Endothelial cell of umbilical vein (primary cell): ENCODE measurements around the gene PCP2. TPM values are rescaled to one million over a fixed set of nuclear protein-coding genes. Genes with fewer than 3 reads are reported as not detected.

Source experiments
- BruUV-seq: library from RNA; stranded (reverse); fragments of 400-500 nt; replicated peaks from 2 replicates; lab custom pipeline; 2021; lab: Mats Ljungman, UMichigan
- CTCF ChIA-PET: fragments of 300-600, 350-600 bp; sonication (Branson Sonifier 250); formaldehyde crosslinking; loops from one replicate; lab custom pipeline; 2021; ENCODE audit warnings: antibody characterized with exemption, inconsistent platforms; lab: Charles Lee
- POLR2A ChIA-PET: fragments of 300-600, 350-600 bp; sonication (Branson Sonifier 250); formaldehyde crosslinking; loops from one replicate; lab custom pipeline; 2021; ENCODE audit warnings: antibody characterized with exemption, inconsistent platforms; lab: Charles Lee
- DNase-seq: peaks from one replicate; pipeline ENCODE4 v3.0.0-alpha.2; 2011; ENCODE audit warnings: low read depth, low spot score
- FAIRE-seq: peaks from 2 replicates; lab custom pipeline; 2011; peaks lifted over from hg19 to GRCh38; lab: Jason Lieb, UNC
- H2AFZ ChIP-seq: 2 replicates; pipeline ENCODE4 v1.6.0; 2012; ENCODE audit warnings: low read depth, low read length, control low read depth, inconsistent platforms
- H3K27ac ChIP-seq: 2 replicates; pipeline ENCODE4 v1.5.1; 2011; ENCODE audit warnings: low read depth, mild to moderate bottlenecking, control low read depth, low read length, moderate library complexity; ENCODE audit not compliant: insufficient read depth
- H3K27me3 ChIP-seq, 2 experiments: 2 replicates each; pipeline versions ENCODE4 v1.6.0 to v1.6.1; 2011; ENCODE audit warnings: low read length in 2 of 2, mixed read lengths in 1 of 2; ENCODE audit not compliant: control insufficient read depth in 2 of 2, insufficient read depth in 2 of 2
- H3K36me3 ChIP-seq, 2 experiments: 2 replicates in 1 of 2; 3 replicates in 1 of 2; pipeline ENCODE4 v1.5.1; 2011; ENCODE audit warnings: low read length in 2 of 2, mild to moderate bottlenecking in 1 of 2, moderate library complexity in 1 of 2; ENCODE audit not compliant: control insufficient read depth in 2 of 2, insufficient read depth in 2 of 2; ENCODE audit errors: extremely low read depth in 1 of 2
- H3K4me1 ChIP-seq: 3 replicates; pipeline ENCODE4 v1.5.1; 2011; ENCODE audit warnings: mild to moderate bottlenecking, low read length; ENCODE audit not compliant: control insufficient read depth, insufficient read depth; ENCODE audit errors: extremely low read depth
- H3K4me2 ChIP-seq: 2 replicates; pipeline ENCODE4 v1.6.1; 2011; ENCODE audit warnings: low read length, control low read depth, mixed read lengths; ENCODE audit not compliant: insufficient read depth
- H3K4me3 ChIP-seq, 3 experiments: fragments of 200-600 bp in 1 of 3; sonication (generic), shearing (Covaris generic) in 1 of 3; replicated peaks in 1 of 3; 2 replicates each; pipeline ENCODE4 v1.5.1; 2011 to 2016; ENCODE audit warnings: control low read depth in 3 of 3, low read length in 3 of 3, mild to moderate bottlenecking in 2 of 3, inconsistent platforms in 1 of 3, low read depth in 1 of 3, moderate library complexity in 1 of 3; ENCODE audit not compliant: insufficient read depth in 1 of 3
- H3K79me2 ChIP-seq: 2 replicates; pipeline ENCODE4 v1.6.0; 2012; ENCODE audit warnings: low read length, inconsistent platforms; ENCODE audit not compliant: control insufficient read depth, insufficient read depth
- H3K9ac ChIP-seq: replicated peaks from 2 replicates; pipeline ENCODE3; 2011; ENCODE audit warnings: low read length, control low read depth; ENCODE audit not compliant: insufficient read depth; ENCODE audit errors: extremely low read depth
- H3K9me1 ChIP-seq: replicated peaks from 3 replicates; pipeline ENCODE4 v1.6.0; 2011; ENCODE audit warnings: mild to moderate bottlenecking, low read length; ENCODE audit not compliant: control insufficient read depth, insufficient read depth; ENCODE audit errors: extremely low read depth
- H3K9me3 ChIP-seq: replicated peaks from 2 replicates; pipeline ENCODE4 v1.5.1; 2012; ENCODE audit warnings: low read length, inconsistent platforms; ENCODE audit not compliant: control insufficient read depth, insufficient read depth
- H4K20me1 ChIP-seq: replicated peaks from 2 replicates; pipeline ENCODE3; 2011; ENCODE audit warnings: mild to moderate bottlenecking, low read length; ENCODE audit not compliant: control insufficient read depth, insufficient read depth; ENCODE audit errors: extremely low read depth
- EZH2 ChIP-seq: IDR thresholded peaks from 2 replicates; pipeline ENCODE4 v1.6.1; 2012; ENCODE audit warnings: borderline replicate concordance, low read depth, mild to moderate bottlenecking, moderate library complexity, low read length, inconsistent platforms; ENCODE audit not compliant: severe bottlenecking
- FOS ChIP-seq: IDR thresholded peaks from 2 replicates; pipeline ENCODE4 v1.6.1; 2011; ENCODE audit warnings: mild to moderate bottlenecking, low read length, moderate library complexity, borderline replicate concordance; ENCODE audit not compliant: insufficient read depth
- GATA2 ChIP-seq: IDR thresholded peaks from 2 replicates; pipeline ENCODE4 v1.7.0; 2011; ENCODE audit warnings: low read depth, mild to moderate bottlenecking, moderate library complexity, mixed read lengths, low read length; ENCODE audit not compliant: insufficient read length, insufficient read depth
- JUN ChIP-seq: IDR thresholded peaks from 2 replicates; pipeline ENCODE4 v1.6.1; 2011; ENCODE audit warnings: borderline replicate concordance, low read depth; ENCODE audit not compliant: insufficient read length, insufficient read depth
- MYC ChIP-seq: IDR thresholded peaks from one replicate; pipeline ENCODE4 v1.6.1; 2011; ENCODE audit warnings: mild to moderate bottlenecking, low read depth, low read length
- POLR2A ChIP-seq: IDR thresholded peaks from 2 replicates; pipeline ENCODE4 v1.6.1; 2012; ENCODE audit warnings: low read depth, mild to moderate bottlenecking, control low read depth, low read length
- POLR2AphosphoS5 ChIP-seq: IDR thresholded peaks from 2 replicates; pipeline ENCODE4 v1.6.1; 2012; ENCODE audit warnings: low read depth, mild to moderate bottlenecking, control low read depth, low read length, moderate library complexity; ENCODE audit not compliant: insufficient read depth
- dilution Hi-C: fragments of 300-500 bp; cut with MboI; formaldehyde crosslinking; loops from one replicate; pipeline ENCODE4 v1.15.0; 2019; ENCODE audit warnings: low sequenced_read_pairs; ENCODE audit not compliant: extremely low pct_ligation_motif_present
- intact Hi-C: fragments of 100-400 bp; cut with micrococcal nuclease; formaldehyde crosslinking; loops from one replicate; pipeline ENCODE4 v1.10.0; 2022
- polyA plus RNA-seq, 4 experiments: library from polyadenylated mRNA; depleted of rRNA in 3 of 4; stranded (reverse) in 3 of 4; unstranded in 1 of 4; fragments of >200 nt; gene quantifications; 2 replicates each; pipeline versions ENCODE4 v1.2.1 to v1.2.3, GENCODE V29; 2011 to 2012; ENCODE audit warnings: missing spikeins in 1 of 4
- total RNA-seq: library from RNA; stranded (reverse); gene quantifications from 2 replicates; pipeline ENCODE4 v1.2.3, GENCODE V29; 2021
- TF ChIP-seq, protein P1 (sequence below), 2 donors: IDR thresholded peaks; 1 replicate in 1 of 2; 2 replicates in 1 of 2; pipeline ENCODE4 v1.5.1; 2011; ENCODE audit warnings: low read length in 2 of 2, mild to moderate bottlenecking in 2 of 2, moderate library complexity in 2 of 2, control low read depth in 1 of 2, inconsistent platforms in 1 of 2, low read depth in 1 of 2; ENCODE audit not compliant: insufficient read depth in 1 of 2; ENCODE audit errors: extremely low read depth in 1 of 2
- TF ChIP-seq, protein P2 (sequence below): IDR thresholded peaks from 2 replicates; pipeline ENCODE4 v1.6.1; 2011; ENCODE audit not compliant: insufficient read depth, insufficient read length

Gene PCP2
- total and polyA plus RNA-seq, 2 donors (not counting 3 experiments of a cell fraction or from before 2014, with no cell fraction given) = not detected

DNA sequence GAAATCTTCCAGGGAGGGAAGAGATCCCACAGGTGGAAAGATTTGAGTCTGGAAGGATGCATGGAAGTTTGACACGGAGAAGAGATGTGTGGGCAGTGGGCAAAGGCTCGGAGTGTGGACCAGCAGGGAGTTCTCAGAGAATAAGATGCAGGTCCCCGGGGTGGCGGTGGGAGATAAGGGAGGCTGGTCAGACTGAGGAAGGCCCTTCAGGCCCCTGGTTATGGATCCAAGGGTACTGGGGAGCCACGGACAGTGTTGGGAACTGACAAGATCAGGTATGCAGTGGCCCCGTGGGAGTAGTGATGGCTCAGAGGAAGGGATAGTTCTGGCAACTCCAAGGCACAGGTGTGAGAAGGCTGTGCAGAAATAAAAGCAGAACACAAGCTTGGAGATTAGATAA is 35.3 kb downstream of the PCP2 start:
- H3K9me1 ChIP-seq = no peaks in the 10 kb centered on the region
- FAIRE-seq (no peak), DNase-seq (no peak)
- no peaks in the 10 kb centered on the region for H3K4me1 ChIP-seq
- H4K20me1 ChIP-seq = no peaks in the 10 kb centered on the region
- no peak overlapping the region for H2AFZ ChIP-seq
- dilution Hi-C loops (no loop called here), intact Hi-C loops (no loop called here)
- H3K4me3 ChIP-seq = no peak overlapping the region
- H3K9ac ChIP-seq = no peak overlapping the region
- no peaks in the 10 kb centered on the region for H3K79me2 ChIP-seq
- ChIA-PET POLR2A (no interaction called here), CTCF (no interaction called here)
- peaks cover 25% of the 10 kb centered on the region in 2 experiments for H3K27me3 ChIP-seq
- H3K4me2 ChIP-seq = no peak overlapping the region
- H3K36me3 ChIP-seq = no peaks in the 10 kb centered on the region
- no TSS peak for BruUV-seq
- TF ChIP-seq, protein P1, sequence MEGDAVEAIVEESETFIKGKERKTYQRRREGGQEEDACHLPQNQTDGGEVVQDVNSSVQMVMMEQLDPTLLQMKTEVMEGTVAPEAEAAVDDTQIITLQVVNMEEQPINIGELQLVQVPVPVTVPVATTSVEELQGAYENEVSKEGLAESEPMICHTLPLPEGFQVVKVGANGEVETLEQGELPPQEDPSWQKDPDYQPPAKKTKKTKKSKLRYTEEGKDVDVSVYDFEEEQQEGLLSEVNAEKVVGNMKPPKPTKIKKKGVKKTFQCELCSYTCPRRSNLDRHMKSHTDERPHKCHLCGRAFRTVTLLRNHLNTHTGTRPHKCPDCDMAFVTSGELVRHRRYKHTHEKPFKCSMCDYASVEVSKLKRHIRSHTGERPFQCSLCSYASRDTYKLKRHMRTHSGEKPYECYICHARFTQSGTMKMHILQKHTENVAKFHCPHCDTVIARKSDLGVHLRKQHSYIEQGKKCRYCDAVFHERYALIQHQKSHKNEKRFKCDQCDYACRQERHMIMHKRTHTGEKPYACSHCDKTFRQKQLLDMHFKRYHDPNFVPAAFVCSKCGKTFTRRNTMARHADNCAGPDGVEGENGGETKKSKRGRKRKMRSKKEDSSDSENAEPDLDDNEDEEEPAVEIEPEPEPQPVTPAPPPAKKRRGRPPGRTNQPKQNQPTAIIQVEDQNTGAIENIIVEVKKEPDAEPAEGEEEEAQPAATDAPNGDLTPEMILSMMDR (IDR thresholded peaks at IDR 0.05; ENCODE audit: extremely low read depth in 1 of 2, insufficient read depth in 1 of 2, low read depth in 1 of 2, low read length in 2 of 2) = no peak
- TF ChIP-seq FOS = no peak
- TF ChIP-seq POLR2A = no peak
- no peak for TF ChIP-seq POLR2AphosphoS5
- TF ChIP-seq EZH2 = no peak
- TF ChIP-seq GATA2 = no peak
- TF ChIP-seq MYC = no peak
- TF ChIP-seq, protein P2, sequence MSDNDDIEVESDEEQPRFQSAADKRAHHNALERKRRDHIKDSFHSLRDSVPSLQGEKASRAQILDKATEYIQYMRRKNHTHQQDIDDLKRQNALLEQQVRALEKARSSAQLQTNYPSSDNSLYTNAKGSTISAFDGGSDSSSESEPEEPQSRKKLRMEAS = no peak
- no peak for TF ChIP-seq JUN
- no peak overlapping the region for H3K27ac ChIP-seq
- no peaks in the 10 kb centered on the region for H3K9me3 ChIP-seq
